ENCODE measurements around the gene UBE4B. TPM values are rescaled to one million over a fixed set of nuclear protein-coding genes. Genes with fewer than 3 reads are reported as not detected.
"Not testable (repeated sequence)": the region's sequence is repeated elsewhere in the genome, so short reads cannot be mapped to it uniquely, and the experiment has no call there.

The UBE4B gene
- total and polyA plus RNA-seq, 4 donors, result 7.5 to 25.5 (median 16.6) TPM

DNA sequence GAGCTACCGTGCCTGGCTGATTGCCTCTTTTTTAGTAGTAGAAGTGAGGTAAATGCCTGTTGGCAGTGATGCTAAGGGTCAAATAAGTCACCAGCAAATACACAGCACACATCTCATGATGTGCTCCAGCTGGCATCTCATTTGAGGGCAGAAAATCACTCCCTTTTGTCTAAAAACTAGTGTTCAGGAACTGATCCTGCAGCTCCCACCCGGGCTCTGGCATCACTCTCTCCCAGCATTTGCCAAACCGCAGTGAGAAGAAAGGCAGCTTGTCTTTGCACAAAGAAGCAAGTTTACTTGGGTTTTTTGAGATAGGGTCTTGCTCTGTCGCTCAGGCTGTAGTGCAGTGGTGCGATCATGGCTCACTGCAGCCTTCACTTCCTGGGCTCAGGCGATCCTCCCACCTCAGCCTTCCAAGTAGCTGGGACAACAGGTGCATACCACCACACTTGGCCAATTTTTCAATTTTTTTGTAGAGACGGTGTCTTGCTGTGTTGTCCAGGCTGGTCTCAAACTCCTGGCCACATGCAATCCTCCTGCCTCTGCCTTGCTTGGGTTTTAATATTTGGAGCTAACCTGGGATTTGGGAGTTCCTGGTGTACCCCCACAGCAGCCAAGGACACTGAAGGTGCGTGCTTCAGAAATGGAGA, 31.6 kb upstream of the UBE4B start:
- no peak for DNase-seq (ENCODE audit: low spot score)
- WGBS, result 79% methylated on average over 8 of the region's 8 CpGs
- TF ChIP-seq TAF1 (conservative IDR thresholded peaks at IDR 0.05) (no peak), RAD21 (IDR thresholded peaks at IDR 0.05) (no peak), EGR1 (IDR thresholded peaks at IDR 0.05; ENCODE audit: low read depth in 2 of 2) (no peak), SP1 (IDR thresholded peaks at IDR 0.05) (no peak), FOXA1 (IDR thresholded peaks at IDR 0.05) (no peak), JUND (IDR thresholded peaks at IDR 0.05) (no peak), NR2F2 (IDR thresholded peaks at IDR 0.05) (no peak), YY1 (IDR thresholded peaks at IDR 0.05) (no peak), GABPA (IDR thresholded peaks at IDR 0.05 in 1 of 2, conservative IDR thresholded peaks at IDR 0.05 in 1 of 2) (no peak)
- TF ChIP-seq, protein P1, sequence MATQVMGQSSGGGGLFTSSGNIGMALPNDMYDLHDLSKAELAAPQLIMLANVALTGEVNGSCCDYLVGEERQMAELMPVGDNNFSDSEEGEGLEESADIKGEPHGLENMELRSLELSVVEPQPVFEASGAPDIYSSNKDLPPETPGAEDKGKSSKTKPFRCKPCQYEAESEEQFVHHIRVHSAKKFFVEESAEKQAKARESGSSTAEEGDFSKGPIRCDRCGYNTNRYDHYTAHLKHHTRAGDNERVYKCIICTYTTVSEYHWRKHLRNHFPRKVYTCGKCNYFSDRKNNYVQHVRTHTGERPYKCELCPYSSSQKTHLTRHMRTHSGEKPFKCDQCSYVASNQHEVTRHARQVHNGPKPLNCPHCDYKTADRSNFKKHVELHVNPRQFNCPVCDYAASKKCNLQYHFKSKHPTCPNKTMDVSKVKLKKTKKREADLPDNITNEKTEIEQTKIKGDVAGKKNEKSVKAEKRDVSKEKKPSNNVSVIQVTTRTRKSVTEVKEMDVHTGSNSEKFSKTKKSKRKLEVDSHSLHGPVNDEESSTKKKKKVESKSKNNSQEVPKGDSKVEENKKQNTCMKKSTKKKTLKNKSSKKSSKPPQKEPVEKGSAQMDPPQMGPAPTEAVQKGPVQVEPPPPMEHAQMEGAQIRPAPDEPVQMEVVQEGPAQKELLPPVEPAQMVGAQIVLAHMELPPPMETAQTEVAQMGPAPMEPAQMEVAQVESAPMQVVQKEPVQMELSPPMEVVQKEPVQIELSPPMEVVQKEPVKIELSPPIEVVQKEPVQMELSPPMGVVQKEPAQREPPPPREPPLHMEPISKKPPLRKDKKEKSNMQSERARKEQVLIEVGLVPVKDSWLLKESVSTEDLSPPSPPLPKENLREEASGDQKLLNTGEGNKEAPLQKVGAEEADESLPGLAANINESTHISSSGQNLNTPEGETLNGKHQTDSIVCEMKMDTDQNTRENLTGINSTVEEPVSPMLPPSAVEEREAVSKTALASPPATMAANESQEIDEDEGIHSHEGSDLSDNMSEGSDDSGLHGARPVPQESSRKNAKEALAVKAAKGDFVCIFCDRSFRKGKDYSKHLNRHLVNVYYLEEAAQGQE (IDR thresholded peaks at IDR 0.05), result no peak
- TF ChIP-seq, protein P2, sequence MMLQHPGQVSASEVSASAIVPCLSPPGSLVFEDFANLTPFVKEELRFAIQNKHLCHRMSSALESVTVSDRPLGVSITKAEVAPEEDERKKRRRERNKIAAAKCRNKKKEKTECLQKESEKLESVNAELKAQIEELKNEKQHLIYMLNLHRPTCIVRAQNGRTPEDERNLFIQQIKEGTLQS (IDR thresholded peaks at IDR 0.05), result no peak
- TF ChIP-seq, protein P3, sequence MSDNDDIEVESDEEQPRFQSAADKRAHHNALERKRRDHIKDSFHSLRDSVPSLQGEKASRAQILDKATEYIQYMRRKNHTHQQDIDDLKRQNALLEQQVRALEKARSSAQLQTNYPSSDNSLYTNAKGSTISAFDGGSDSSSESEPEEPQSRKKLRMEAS (IDR thresholded peaks at IDR 0.05), result no peak
- no peaks in the 10 kb centered on the region for H3K36me3 ChIP-seq (ENCODE audit: control insufficient read depth in 4 of 4, insufficient read depth in 3 of 4, low read depth in 1 of 4, low read length in 3 of 4)
- H3K9me3 ChIP-seq (ENCODE audit: control insufficient read depth in 4 of 4, low read length in 3 of 4), result no peaks in the 10 kb centered on the region
- H3K27me3 ChIP-seq (ENCODE audit: control insufficient read depth in 4 of 4, insufficient read depth in 4 of 4, low read length in 3 of 4), result peaks cover 0 to 3% (median 0%) of the 10 kb centered on the region in 4 donors
- H3K4me3 ChIP-seq (ENCODE audit: low read depth in 1 of 3, low read length in 3 of 3), result no peak overlapping the region
- H3K9ac ChIP-seq (ENCODE audit: low read depth in 1 of 2, low read length in 2 of 2), result no peak overlapping the region
- no peak overlapping the region for H3K27ac ChIP-seq (ENCODE audit: low read depth in 1 of 2, low read length in 2 of 2)
- peaks cover 2 to 13% (median 8%) of the 10 kb centered on the region in 4 donors for H3K4me1 ChIP-seq (ENCODE audit: control insufficient read depth in 4 of 4, insufficient read depth in 4 of 4, low read length in 3 of 4)

DNA sequence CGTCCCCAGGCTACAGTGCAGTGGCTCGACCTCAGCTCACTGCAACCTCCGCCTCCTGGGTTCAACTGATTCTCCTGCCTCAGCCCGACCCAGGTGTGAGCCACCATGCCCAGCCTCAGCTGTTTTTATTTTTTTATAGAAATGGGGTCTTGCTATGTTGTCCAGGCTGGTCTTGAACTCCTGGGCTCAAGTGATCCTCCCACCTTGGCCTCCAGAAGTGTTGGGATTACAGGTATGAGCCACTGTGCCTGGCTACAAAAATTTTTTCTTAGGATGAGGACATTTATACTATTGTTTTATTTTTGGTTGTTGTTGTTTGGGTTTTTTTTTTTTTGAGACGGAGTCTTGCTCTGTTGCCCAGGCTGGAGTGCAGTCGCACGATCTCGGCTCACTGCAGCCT, 27.5 kb upstream of the UBE4B start:
- H3K4me1 ChIP-seq (ENCODE audit: control insufficient read depth in 4 of 4, insufficient read depth in 4 of 4, low read length in 3 of 4); H3K36me3 ChIP-seq (ENCODE audit: control insufficient read depth in 4 of 4, insufficient read depth in 3 of 4, low read depth in 1 of 4, low read length in 3 of 4); H3K4me3 ChIP-seq (ENCODE audit: low read depth in 1 of 3, low read length in 3 of 3); H3K9ac ChIP-seq (ENCODE audit: low read depth in 1 of 2, low read length in 2 of 2); H3K27ac ChIP-seq (ENCODE audit: low read depth in 1 of 2, low read length in 2 of 2); DNase-seq (ENCODE audit: low spot score); H3K27me3 ChIP-seq (ENCODE audit: control insufficient read depth in 4 of 4, insufficient read depth in 4 of 4, low read length in 3 of 4); H3K9me3 ChIP-seq (ENCODE audit: control insufficient read depth in 4 of 4, low read length in 3 of 4): not testable (repeated sequence)
- 84% methylated on average over 8 of the region's 8 CpGs for WGBS

DNA sequence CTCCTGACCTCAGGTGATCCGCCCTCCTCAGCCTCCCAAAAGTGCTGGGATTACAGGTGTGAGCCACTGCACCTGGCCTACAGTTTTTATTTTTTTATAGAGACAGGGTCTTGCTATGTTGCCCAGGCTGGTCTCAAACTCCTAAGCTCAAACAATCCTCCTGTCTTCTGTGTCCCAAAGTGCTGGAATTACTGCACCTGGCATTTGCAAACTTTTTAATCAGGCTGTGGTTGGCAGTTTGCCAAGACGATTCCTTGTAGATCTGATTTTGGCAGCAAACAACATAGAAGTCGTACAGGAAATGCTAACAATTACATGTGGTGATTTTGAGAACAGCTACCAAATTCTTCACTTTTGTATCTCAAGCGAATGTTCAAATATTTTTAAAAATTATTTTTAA, 25.6 kb upstream of the UBE4B start:
- Histone ChIP-seq H3K9ac (ENCODE audit: low read depth in 1 of 2, low read length in 2 of 2) (no peak overlapping the region), H3K36me3 (ENCODE audit: control insufficient read depth in 4 of 4, insufficient read depth in 3 of 4, low read depth in 1 of 4, low read length in 3 of 4) (no peaks in the 10 kb centered on the region), H3K4me3 (ENCODE audit: low read depth in 1 of 3, low read length in 3 of 3) (no peak overlapping the region), H3K9me3 (ENCODE audit: control insufficient read depth in 4 of 4, low read length in 3 of 4) (no peaks in the 10 kb centered on the region), H3K27ac (ENCODE audit: low read depth in 1 of 2, low read length in 2 of 2) (no peak overlapping the region), H3K27me3 (ENCODE audit: control insufficient read depth in 4 of 4, insufficient read depth in 4 of 4, low read length in 3 of 4) (no peaks in the 10 kb centered on the region), H3K4me1 (ENCODE audit: control insufficient read depth in 4 of 4, insufficient read depth in 4 of 4, low read length in 3 of 4) (no peaks in the 10 kb centered on the region)
- WGBS, result 69% methylated on average over 4 of the region's 4 CpGs
- DNase-seq (ENCODE audit: low spot score), result no peak
- TF ChIP-seq JUND (IDR thresholded peaks at IDR 0.05), result no peak
- TF ChIP-seq TAF1 (conservative IDR thresholded peaks at IDR 0.05), result no peak
- TF ChIP-seq, protein P2 (IDR thresholded peaks at IDR 0.05), result no peak
- no peak for TF ChIP-seq EGR1 (IDR thresholded peaks at IDR 0.05; ENCODE audit: low read depth in 2 of 2)
- TF ChIP-seq, protein P3 (IDR thresholded peaks at IDR 0.05), result no peak
- no peak for TF ChIP-seq FOXA2 (IDR thresholded peaks at IDR 0.05)
- TF ChIP-seq GABPA (IDR thresholded peaks at IDR 0.05 in 1 of 2, conservative IDR thresholded peaks at IDR 0.05 in 1 of 2), result no peak
- TF ChIP-seq HNF4G (IDR thresholded peaks at IDR 0.05), result no peak
- no peak for TF ChIP-seq NR2F2 (IDR thresholded peaks at IDR 0.05)
